ENCODE results near the gene KRT78. TPM values are rescaled to one million over a fixed set of nuclear protein-coding genes. Genes with fewer than 3 reads are reported as not detected.
A peak's percentile ranks its signal among the peaks of the same experiment; 100 is the strongest.

Gene KRT78
- total RNA-seq, 6 experiments from 2014 or later: 0.30 TPM; not detected in 5

DNA sequence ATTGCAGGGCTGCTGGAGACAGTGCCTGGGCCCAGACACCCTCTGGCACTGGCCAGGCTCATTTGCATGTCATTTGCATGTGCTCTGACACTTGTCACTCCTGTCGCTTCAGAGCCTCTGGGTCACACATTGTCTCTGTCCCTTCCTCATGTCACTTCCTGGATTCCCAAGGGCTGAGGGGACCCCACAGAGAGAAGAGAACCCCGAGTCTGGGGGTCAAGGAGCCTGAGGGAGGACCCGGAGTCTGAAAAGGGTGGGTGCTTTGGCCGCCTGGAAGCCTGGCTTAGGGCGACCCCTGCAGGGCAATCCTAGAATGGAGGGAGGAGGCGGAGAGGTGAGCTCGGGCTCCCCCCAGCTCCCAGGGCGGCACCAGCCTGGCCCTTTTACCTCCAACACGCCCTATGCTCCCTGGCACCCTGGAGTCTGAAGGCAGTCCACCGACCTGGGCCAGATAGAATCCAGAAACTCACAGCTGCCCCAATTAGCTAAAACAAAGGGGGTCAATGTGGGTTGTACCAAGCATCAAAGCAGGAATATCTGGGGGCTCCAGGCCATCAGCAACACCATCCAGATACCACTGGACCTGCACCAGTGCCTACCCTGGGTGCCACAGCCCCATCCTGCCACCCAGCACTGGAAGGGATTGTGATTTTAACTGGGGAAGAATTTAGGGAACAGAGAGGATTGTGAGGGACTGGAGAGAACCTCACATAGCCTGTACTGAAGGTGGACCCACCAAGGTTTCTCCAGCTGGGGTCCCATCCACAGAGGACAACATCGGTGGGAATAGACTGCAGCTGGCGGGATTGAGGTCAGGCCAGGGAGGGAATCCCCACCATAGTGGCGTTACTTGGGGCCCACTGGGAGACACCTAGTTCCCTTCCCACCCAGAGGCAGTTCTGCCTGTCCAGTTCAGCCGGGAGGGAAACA lies 21.8 kb upstream of the KRT78 start:
- peaks cover 53% of the 10 kb centered on the region for H3K4me1 Mint-ChIP-seq (ENCODE audit: low read depth)
- TF ChIP-seq, protein P1, sequence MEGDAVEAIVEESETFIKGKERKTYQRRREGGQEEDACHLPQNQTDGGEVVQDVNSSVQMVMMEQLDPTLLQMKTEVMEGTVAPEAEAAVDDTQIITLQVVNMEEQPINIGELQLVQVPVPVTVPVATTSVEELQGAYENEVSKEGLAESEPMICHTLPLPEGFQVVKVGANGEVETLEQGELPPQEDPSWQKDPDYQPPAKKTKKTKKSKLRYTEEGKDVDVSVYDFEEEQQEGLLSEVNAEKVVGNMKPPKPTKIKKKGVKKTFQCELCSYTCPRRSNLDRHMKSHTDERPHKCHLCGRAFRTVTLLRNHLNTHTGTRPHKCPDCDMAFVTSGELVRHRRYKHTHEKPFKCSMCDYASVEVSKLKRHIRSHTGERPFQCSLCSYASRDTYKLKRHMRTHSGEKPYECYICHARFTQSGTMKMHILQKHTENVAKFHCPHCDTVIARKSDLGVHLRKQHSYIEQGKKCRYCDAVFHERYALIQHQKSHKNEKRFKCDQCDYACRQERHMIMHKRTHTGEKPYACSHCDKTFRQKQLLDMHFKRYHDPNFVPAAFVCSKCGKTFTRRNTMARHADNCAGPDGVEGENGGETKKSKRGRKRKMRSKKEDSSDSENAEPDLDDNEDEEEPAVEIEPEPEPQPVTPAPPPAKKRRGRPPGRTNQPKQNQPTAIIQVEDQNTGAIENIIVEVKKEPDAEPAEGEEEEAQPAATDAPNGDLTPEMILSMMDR (IDR thresholded peaks at IDR 0.05): peak; percentile 94

DNA sequence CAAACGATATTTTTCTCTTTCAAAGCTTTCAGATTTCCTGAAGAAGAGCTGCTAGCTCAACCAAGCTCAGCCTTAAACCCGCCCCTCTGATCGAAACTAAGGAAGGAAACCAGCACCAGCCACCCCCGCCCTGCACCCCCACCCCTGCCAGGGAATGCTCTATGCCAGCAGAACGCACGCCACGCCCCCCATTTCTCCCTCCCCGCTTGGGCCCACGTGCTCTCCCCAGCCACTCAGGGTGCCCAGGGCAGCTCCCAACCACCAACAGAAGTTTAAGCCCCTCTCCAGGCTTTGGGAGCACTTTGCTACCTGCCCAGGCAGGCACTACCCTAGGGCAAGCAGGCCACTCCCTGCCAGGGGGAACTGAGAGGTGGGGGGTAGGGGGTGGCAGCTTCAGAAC lies 18.8 kb upstream of the KRT78 start:
- Mint-ChIP-seq H3K36me3 (ENCODE audit: low read depth) (no peaks in the 10 kb centered on the region), H3K27me3 (ENCODE audit: insufficient read depth) (peaks cover 2% of the 10 kb centered on the region), H3K4me3 (no peak overlapping the region), H3K27ac (no peak overlapping the region), H3K4me1 (ENCODE audit: low read depth) (peaks cover 27% of the 10 kb centered on the region), H3K9me3 (no peaks in the 10 kb centered on the region)
- DNase-seq: no peak
- TF ChIP-seq, protein P1 (IDR thresholded peaks at IDR 0.05): no peak

More for the DNA sequence above, 21.8 kb upstream of the KRT78 start:
- peak; percentile 17 for DNase-seq
- H3K27ac Mint-ChIP-seq: peak overlapping the region; percentile 95
- H3K27me3 Mint-ChIP-seq (ENCODE audit: insufficient read depth): no peaks in the 10 kb centered on the region; the same call in none of the 2 replicates
- H3K4me3 Mint-ChIP-seq: peak overlapping the region; percentile 42
- no peaks in the 10 kb centered on the region for H3K9me3 Mint-ChIP-seq
- no peaks in the 10 kb centered on the region for H3K36me3 Mint-ChIP-seq (ENCODE audit: low read depth)

DNA sequence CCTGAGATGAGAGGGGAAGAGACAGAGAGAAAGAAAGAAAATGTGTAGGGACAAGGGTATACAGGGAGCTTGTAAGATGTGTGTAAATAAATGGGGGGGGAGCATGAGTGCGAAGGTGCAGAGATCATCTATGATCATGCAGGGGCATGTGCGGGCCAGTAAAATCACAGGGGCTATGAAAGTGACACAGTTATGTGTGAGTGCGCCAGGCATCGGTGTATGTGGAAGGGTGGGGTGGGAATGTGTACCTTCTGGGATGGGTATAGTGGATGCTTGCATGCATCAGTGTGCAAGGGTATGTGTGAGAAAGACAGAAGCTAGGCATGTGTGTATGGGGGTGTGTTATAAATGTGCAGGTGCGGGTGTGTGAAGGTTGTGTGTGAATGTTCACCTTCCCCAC lies 18.4 kb upstream of the KRT78 start:
- H3K4me1 Mint-ChIP-seq (ENCODE audit: low read depth): peaks cover 22% of the 10 kb centered on the region
- no peak overlapping the region for H3K4me3 Mint-ChIP-seq
- H3K9me3 Mint-ChIP-seq: no peaks in the 10 kb centered on the region
- peaks cover 2% of the 10 kb centered on the region; the same call in 1 of the 2 replicates for H3K27me3 Mint-ChIP-seq (ENCODE audit: insufficient read depth)
- DNase-seq: no peak
- TF ChIP-seq, protein P1 (IDR thresholded peaks at IDR 0.05): no peak
- no peaks in the 10 kb centered on the region for H3K36me3 Mint-ChIP-seq (ENCODE audit: low read depth)
- H3K27ac Mint-ChIP-seq: no peak overlapping the region

DNA sequence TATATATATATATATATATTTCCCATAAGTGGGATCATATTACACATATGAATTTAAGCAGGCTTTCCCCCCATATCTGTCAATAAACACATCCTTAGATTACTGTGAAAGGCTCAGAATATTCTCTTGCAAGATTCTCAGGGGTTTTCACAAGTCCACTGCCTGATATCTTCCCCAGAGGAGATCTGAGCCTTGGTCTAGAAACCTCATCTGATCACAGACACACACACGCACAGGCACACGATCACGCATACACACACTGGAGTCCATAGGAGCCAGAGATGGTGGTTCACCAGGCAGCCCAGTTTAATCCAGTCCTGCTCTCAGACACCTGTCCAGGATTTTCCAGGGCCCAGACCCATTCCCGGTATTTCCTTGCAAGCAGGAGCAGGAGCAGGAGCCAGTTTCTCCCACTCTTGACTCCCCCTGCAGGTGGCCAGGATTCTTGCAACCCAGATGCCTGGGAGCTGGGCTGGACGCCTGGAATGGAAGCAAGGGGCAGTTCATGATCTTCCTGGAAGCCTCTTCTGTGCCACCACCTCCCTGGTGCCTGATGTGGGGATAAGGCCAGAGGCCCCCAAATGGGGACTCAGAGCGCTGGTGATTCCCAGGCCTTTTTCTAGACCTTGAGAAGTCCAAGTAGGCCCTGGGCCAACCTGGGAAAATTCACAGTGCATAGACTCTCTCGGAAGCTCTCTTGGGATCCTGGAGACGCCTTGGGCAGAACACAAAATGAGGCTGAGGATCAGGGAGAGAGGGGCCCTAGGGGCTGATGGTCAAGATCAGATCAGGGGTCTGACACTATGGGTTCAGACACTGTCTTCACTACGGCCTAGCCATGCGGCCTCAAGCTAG lies 16.5 kb upstream of the KRT78 start:
- H3K4me1 Mint-ChIP-seq (ENCODE audit: low read depth): peaks cover 8% of the 10 kb centered on the region
- no peak overlapping the region for H3K27ac Mint-ChIP-seq
- H3K4me3 Mint-ChIP-seq: no peak overlapping the region
- peak; percentile 62 for DNase-seq
- TF ChIP-seq, protein P1 (IDR thresholded peaks at IDR 0.05): peak; percentile 93
- H3K9me3 Mint-ChIP-seq: no peaks in the 10 kb centered on the region
- H3K36me3 Mint-ChIP-seq (ENCODE audit: low read depth): no peaks in the 10 kb centered on the region
- H3K27me3 Mint-ChIP-seq (ENCODE audit: insufficient read depth): peaks cover 3% of the 10 kb centered on the region; the same call in 1 of the 2 replicates

DNA sequence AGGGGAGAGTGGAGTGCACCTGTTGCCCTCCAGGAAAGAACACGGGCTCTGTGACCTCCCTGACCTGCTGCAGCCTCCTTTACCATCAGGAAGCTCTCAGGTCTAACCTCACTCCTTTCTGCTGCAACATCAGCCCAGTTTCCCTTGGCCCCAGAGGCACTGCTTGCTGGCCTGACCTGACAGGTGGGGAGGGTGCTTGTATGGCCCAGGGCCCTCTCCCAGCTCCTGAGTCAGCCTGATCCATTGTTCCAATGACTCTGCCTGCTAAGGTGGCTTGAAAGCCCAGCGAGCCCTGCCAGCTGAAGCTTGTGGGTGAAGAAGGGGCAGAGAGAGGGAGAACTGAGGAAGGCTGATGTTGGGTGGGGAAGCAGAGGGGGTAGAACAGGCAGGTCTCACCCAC lies 13.2 kb upstream of the KRT78 start:
- Mint-ChIP-seq H3K27ac (no peak overlapping the region), H3K9me3 (no peaks in the 10 kb centered on the region), H3K4me3 (no peak overlapping the region), H3K27me3 (ENCODE audit: insufficient read depth) (peaks cover 5% of the 10 kb centered on the region), H3K36me3 (ENCODE audit: low read depth) (no peaks in the 10 kb centered on the region), H3K4me1 (ENCODE audit: low read depth) (peaks cover 13% of the 10 kb centered on the region)
- TF ChIP-seq, protein P1 (IDR thresholded peaks at IDR 0.05): no peak
- no peak for DNase-seq
